Measurements from ENCODE around the gene GADL1.

The GADL1 gene

GRCh38 chr3:30695302-30696061 is 199.0 kb downstream of the GADL1 start:
- no peak for DNase-seq (ENCODE audit: low read depth in 2 of 2)

GRCh38 chr3:30694668-30695067 is 199.8 kb downstream of the GADL1 start:
- no peak for DNase-seq (ENCODE audit: low read depth in 2 of 2)

- no peak for DNase-seq (ENCODE audit: low read depth in 2 of 2)
Observed at GRCh38 chr3:30694148-30694547, 200.3 kb downstream of the GADL1 start.

GRCh38 chr3:30693470-30694120 is 200.9 kb downstream of the GADL1 start:
- DNase-seq (ENCODE audit: low read depth in 2 of 2): no peak

- DNase-seq (ENCODE audit: low read depth in 2 of 2): no peak
Observed at GRCh38 chr3:30692498-30693130, 201.8 kb downstream of the GADL1 start.

GRCh38 chr3:30691944-30692343 is 202.5 kb downstream of the GADL1 start:
- no peak for DNase-seq (ENCODE audit: low read depth in 2 of 2)

- no peak for DNase-seq (ENCODE audit: low read depth in 2 of 2)
Observed at GRCh38 chr3:30691249-30691880, 203.1 kb downstream of the GADL1 start.

- DNase-seq (ENCODE audit: low read depth in 2 of 2): no peak
Observed at GRCh38 chr3:30690199-30690598, 204.3 kb downstream of the GADL1 start.

GRCh38 chr3:30688776-30689641 is 205.5 kb downstream of the GADL1 start:
- DNase-seq (ENCODE audit: low read depth in 2 of 2): no peak

GRCh38 chr3:30687930-30688570 is 206.4 kb downstream of the GADL1 start:
- no peak for DNase-seq (ENCODE audit: low read depth in 2 of 2)

GRCh38 chr3:30686799-30687198 is 207.7 kb downstream of the GADL1 start:
- DNase-seq (ENCODE audit: low read depth in 2 of 2): no peak

- DNase-seq (ENCODE audit: low read depth in 2 of 2): no peak
Observed at GRCh38 chr3:30686176-30686575, 208.3 kb downstream of the GADL1 start.

GRCh38 chr3:30685267-30685667 is 209.2 kb downstream of the GADL1 start:
- DNase-seq (ENCODE audit: low read depth in 2 of 2): no peak

- DNase-seq (ENCODE audit: low read depth in 2 of 2): no peak
Observed at GRCh38 chr3:30684356-30684755, 210.1 kb downstream of the GADL1 start.

- DNase-seq (ENCODE audit: low read depth in 2 of 2): no peak
Observed at GRCh38 chr3:30683769-30684168, 210.7 kb downstream of the GADL1 start.

GRCh38 chr3:30682434-30683155 is 211.9 kb downstream of the GADL1 start:
- DNase-seq (ENCODE audit: low read depth in 2 of 2): no peak

GRCh38 chr3:30681649-30682211 is 212.7 kb downstream of the GADL1 start:
- DNase-seq (ENCODE audit: low read depth in 2 of 2): no peak

- DNase-seq (ENCODE audit: low read depth in 2 of 2): no peak
Observed at GRCh38 chr3:30680789-30681648, 213.4 kb downstream of the GADL1 start.

- no peak for DNase-seq (ENCODE audit: low read depth in 2 of 2)
Observed at GRCh38 chr3:30679045-30679444, 215.4 kb downstream of the GADL1 start.
